ENCODE results near the gene GSTM4.

GSTM4 gene

GRCh38 chr1:109625176-109625575 lies 30.7 kb upstream of the GSTM4 start:
- no peak for DNase-seq

DNA sequence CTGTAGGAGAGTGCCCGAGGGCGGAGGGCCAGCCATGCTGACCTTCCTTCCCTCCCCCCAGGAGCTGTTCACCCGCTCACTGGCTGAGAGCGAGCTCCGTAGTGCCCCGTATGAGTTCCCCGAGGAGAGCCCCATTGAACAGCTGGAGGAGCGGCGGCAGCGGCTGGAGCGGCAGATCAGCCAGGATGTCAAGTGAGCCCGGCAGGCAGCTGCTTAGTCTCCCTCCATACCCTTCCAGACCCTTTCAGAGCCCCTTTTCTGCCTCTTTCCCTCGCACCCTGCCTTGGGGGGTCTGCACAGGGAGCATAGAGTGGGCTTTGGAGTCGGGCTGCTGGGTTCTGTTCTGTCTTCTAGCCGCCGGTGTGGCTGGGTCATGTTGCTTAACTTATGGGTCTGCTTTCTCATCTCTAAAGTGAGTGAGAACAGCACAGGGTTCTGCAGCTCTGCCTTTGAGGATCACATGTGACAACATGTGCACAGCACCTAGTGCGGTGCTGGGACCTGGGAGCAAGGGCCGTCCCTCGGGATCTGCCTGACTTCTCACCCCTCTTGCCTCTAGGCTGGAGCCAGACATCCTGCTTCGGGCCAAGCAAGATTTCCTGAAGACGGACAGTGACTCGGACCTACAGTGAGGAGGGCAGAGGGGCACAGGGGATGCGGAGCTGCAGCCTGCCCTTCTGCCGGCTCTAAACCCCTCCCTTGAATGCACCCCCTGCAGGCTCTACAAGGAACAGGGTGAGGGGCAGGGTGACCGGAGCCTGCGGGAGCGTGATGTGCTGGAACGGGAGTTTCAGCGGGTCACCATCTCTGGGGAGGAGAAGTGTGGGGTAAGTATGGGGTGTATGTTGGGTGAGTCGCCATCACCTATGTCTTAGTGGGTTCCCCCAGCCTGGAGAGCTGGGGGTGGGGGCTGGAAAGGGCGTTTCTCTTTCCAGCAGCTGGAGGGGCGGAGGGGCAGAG lies 30.0 kb upstream of the GSTM4 start:
- no peak for DNase-seq

GRCh38 chr1:109626682-109627408 lies 29.1 kb upstream of the GSTM4 start:
- DNase-seq: no peak

DNA sequence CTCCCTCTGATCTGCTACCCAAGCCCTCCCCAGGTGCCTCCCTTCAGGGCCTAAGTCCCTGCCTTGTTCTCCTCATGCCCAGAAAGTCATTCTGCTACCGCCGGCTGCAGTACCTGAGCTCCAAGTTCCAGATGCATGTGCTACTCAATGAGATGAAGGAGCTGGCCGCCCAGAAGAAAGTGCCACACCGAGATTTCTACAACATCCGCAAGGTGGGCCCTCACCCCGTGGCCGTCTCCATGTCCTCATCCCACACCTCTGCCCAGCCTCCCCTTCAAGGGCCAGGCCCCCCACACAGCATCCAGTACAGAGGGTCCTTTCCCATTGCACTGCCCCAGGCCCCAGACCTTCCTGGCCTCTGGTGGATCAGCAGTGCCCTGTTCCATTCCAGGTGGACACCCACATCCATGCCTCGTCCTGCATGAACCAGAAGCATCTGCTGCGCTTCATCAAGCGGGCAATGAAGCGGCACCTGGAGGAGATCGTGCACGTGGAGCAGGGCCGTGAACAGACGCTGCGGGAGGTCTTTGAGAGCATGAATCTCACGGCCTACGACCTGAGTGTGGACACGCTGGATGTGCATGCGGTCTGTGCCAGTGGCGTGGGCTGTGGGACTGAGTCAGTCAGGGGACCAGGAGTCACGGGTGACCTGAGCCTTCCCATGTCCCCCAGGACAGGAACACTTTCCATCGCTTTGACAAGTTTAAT lies 28.1 kb upstream of the GSTM4 start:
- no peak for DNase-seq

DNA sequence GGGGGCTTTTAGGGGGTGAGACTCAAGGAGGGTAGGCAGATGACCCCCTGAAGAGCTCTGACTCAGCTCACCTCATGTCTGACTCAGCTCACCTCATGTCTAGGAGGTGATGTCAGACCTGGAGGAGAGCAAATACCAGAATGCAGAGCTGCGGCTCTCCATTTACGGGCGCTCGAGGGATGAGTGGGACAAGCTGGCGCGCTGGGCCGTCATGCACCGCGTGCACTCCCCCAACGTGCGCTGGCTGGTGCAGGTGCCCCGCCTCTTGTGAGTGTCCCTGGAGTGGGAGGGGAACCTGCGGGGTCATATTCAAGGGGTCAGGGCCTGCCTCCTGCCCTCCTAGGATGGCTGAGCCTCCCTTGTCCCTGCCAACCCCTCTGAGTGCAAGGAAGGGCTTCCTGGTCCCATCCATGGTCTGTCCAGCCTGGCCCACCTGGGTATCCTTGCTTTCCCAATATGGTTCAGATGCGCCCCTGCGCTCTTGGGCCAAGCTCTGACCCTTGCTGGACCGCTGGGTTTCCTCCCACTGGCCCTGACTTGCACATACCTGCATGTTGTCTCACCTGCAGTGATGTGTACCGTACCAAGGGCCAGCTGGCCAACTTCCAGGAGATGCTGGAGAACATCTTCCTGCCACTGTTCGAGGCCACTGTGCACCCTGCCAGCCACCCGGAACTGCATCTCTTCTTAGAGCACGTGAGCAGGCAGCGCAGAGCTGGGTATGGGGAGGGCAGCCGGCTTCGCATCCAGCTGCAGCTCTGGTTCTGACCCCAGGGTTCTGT lies 27.2 kb upstream of the GSTM4 start:
- DNase-seq: no peak

DNA sequence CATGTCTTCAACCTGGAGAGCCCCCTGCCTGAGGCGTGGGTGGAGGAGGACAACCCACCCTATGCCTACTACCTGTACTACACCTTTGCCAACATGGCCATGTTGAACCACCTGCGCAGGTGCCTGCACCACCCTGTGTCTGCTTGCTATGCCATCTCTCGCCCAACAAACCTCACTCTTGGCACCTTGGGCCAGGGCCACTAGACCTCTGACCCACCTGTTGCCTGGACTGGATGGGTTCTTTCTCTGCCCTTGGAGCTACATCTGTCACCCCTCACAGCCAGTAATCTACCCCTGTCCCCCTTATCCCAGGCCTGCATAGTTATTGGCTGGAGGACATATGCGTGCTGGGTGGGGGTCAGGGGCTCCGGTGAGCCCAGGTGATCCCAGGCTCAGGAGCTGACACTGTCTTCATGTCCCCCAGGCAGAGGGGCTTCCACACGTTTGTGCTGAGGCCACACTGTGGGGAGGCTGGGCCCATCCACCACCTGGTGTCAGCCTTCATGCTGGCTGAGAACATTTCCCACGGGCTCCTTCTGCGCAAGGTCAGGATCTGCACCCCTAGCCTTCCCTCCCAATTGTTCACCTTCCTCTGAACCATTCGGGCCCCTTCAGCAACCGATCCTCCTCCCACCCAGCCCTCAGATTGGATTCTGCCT lies 26.4 kb upstream of the GSTM4 start:
- no peak for DNase-seq

DNA sequence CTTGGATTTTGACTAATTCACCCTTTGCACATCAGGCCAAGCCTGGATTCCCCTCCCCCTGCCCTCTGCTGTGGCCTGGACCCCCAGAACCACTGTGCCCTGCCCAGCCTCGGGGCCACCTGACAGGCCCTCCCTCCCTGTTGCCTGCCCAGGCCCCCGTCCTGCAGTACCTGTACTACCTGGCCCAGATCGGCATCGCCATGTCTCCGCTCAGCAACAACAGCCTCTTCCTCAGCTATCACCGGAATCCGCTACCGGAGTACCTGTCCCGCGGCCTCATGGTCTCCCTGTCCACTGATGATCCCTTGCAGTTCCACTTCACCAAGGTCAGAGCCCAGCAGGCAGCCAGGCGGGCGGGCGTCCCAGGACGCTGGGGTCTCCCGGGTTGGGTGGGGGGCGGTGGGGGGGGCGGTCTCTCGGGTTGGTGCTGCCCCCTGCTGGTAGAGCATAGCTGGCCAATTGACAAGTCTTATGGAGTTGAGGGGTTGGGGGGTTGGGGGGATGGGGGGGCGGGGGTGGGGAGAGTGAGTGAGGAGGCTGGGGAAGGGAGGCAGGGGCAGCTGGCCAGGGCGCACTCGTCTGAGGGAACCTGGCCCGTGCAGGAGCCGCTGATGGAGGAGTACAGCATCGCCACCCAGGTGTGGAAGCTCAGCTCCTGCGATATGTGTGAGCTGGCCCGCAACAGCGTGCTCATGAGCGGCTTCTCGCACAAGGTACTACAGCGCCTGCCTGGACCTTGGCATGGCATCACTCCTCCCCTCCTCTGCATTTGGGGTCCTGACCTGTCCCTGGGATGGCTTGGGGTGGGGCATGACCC lies 25.6 kb upstream of the GSTM4 start:
- no peak for DNase-seq

DNA sequence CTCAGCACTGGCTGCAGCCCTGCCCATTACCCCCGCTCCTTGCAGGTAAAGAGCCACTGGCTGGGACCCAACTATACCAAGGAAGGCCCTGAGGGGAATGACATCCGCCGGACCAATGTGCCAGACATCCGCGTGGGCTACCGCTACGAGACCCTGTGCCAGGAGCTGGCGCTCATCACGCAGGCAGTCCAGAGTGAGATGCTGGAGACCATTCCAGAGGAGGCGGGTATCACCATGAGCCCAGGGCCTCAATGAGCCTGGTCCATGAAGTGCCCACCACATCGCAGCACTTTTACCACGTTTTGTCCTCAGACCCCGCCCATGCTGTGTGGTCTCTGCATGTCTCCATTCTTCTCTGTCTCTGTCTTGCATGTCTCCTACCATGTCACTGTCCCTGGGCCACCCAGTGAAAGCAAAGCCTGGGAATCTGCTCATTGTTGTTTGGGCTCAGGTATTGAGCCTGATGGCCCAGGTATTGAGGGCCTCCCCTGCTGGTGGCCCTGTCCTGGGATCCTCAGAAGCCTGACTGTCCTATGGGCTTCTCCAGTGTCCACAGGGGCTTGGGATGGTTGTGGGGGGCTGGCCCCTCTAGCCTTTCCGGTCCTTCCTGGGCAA lies 24.9 kb upstream of the GSTM4 start:
- DNase-seq: no peak

- no peak for DNase-seq
Measured at GRCh38 chr1:109631513-109632505, 24.1 kb upstream of the GSTM4 start.

GRCh38 chr1:109632671-109633346 lies 23.1 kb upstream of the GSTM4 start:
- DNase-seq: peak; percentile 60

DNA sequence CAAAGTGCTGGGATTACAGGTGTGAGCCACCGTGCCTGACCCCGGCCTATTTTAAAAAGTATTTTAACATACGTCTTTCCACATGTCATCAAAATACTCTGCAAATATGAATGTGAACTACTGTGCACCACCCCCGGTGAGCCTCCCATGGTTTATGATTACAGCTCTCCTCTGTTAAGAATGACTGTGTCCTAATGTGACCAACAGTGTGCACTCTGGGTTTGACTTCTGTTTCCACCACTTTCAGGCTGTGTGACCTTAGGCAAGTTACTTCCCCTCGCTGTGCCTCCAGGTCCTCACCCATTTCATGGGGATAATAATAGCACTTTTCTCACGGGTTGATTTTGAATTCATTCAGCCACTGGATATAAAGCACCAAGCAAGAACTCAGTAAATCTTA lies 21.6 kb upstream of the GSTM4 start:
- DNase-seq: no peak

DNA sequence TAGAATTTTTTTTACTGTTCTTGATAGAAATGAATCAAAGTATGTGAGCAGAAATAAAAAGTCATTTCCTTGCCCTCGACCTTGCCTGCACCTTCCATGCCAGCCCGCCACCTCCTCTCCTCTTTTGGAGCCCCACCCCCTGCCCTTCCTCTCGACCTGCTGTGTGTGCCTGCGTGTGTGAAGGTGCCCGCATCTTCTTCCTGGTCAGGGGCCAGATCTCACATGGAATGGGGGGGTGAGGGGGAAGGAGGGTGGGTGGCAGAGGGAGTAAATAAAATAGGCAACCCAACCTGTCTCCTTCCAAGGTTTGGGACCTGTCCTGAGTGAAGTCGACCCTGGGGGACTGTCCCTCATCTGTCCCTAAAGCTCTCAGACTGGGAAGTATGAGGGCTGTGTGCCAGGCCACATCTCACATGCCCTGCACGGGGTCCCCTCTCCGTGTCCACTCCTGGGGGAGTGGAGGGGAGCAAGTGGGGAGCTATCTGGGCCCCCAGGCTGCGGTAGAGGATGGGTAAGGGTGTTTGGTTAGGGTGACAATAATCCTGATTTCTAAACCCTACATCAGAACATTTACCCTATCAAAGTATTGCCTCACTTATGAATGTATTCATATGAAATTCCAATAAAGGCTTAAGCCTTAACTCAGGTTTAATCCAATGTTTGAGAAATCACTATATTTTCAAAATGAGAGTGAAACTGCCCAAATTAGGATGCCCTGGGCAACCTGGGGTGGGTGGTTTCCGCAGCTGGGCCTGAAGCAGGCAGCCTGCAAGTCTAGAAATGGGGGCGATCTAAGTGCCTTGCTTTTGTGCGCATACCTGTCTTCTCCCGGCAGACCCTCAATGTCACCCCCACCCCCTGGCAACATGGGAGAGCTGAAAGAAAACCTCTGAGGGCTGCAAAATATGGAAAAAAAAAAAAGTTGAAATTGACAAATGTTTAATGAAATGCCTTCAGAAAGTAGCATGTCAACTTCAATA lies 20.8 kb upstream of the GSTM4 start:
- no peak for DNase-seq

GRCh38 chr1:109635862-109636200 lies 20.1 kb upstream of the GSTM4 start:
- no peak for DNase-seq

- no peak for DNase-seq
Measured at GRCh38 chr1:109636201-109636952, 19.5 kb upstream of the GSTM4 start.

DNA sequence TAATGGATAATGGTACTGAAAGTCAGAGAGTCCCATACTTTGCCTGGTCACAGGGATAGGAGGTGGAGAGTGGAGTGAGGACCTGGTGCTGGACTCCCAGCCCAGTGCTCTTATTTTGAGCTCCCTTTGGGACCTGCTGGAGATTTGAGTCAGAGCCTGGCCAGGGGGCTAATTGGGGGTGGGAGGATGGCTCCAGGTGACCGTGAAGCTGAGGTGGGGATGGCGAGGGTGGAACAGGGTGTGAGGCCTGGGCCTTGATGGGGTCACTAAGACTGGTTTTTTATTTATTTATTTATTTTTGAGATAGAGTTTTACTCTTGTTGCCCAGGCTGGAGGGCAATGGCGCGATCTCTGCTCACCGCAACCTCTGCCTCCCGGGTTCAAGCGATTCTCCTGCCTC lies 18.5 kb upstream of the GSTM4 start:
- DNase-seq: no peak

- no peak for DNase-seq
Measured at GRCh38 chr1:109639063-109639840, 16.6 kb upstream of the GSTM4 start.
